Diencephalon (tissue), 1 donor: ENCODE results near the gene SELENOW. TPM values are rescaled to one million over a fixed set of nuclear protein-coding genes. Genes with fewer than 3 reads are reported as not detected.

Experiments used
- small RNA-seq: library from RNA; depleted of rRNA; stranded (forward); fragments of <200 nt; gene quantifications from one replicate; pipeline ENCODE3, GENCODE V24; 2014
- total RNA-seq: library from RNA; depleted of rRNA; stranded (reverse); fragments of >200 nt; gene quantifications from one replicate; pipeline ENCODE4 v1.2.3, GENCODE V29; 2014

The SELENOW gene
- total RNA-seq, result 370 TPM

DNA sequence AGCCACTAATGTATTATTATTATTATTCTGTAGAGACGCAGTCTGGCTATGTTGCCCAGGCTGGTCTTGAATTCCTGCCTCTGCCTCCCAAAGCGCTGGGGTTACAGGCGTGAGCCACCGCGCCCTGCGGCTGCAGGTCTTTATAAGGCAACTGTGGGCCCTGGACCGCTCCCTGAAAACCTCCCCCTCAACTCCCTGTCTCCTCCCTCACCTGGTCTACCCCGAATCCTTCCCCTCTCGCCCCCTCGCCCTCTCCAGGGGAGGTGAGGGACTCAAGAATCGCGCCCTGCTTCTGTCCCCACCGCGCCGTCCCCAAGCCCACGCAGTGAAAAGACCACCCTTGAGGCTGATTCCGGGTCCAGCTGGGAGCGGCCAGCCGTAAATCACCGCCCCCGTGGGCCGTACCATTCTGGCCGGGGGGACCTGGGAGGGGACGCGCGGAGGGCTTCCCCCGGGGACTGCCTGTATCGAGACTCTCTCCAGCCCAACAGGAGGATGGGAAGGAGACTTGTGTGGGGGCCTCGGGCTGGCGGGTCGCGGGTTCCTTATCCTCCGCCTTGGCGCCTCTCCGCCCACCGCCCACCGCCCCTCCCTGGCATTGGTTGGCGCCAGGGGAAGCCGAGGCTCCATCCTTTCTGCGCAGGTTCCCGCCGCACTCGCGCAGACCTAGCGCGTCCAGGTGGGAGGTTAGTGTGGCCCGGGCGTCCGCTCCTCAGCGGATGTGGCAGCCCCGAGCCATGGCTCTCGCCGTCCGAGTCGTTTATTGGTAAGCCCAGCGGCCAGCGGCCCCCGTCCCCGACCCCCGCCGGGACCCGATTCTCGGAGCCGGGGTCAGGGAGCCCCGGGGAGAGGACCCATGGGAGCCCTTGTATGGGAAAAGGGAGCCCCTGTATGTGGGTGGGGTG lies at the start of gene SELENOW:
TSS of gene SELENOW (plus strand) at position 655 of the 905 bp plus-strand sequence. CDS start at position 738, 83 bp downstream.

DNA sequence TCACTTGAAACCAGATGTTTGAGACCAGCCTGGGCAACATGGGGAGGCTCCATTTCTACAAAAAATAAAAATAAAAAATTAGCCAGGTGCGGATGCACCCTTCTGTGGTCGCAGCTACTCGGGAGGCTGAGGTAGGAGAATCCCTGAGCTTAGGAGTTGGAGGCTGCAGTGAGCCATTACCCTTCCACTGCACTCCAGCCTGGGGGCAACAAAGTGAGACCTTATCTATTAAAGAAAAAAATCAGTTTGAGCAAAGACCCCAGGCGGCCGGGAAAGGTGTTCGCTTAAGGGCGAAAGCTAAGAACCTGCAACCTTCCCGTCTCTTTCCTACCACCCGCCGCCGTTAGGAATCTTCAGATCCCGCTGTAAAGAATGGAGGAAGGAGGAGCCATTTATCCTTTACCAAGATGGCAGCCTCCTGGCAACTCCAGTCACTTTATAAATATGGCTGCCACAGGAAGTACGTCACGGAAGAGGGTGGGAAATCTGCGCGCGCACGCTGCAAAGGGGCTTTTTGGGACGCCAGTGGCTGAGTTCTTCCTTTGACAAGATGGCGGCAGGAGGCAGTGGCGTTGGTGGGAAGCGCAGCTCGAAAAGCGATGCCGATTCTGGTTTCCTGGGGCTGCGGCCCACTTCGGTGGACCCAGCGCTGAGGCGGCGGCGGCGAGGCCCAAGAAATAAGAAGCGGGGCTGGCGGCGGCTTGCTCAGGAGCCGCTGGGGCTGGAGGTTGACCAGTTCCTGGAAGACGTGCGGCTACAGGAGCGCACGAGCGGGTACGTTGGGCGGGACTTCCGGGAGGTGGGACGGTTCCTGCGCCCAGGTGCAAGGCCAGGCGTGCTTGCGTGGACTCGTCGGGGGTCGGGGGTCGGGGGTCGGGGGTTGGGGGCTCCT lies 33.2 kb upstream of the SELENOW start, which contains the start of gene NOP53:
TSS of gene NOP53 (plus strand) at position 537 of the 892 bp plus-strand sequence. CDS start at position 551, 14 bp downstream.

DNA sequence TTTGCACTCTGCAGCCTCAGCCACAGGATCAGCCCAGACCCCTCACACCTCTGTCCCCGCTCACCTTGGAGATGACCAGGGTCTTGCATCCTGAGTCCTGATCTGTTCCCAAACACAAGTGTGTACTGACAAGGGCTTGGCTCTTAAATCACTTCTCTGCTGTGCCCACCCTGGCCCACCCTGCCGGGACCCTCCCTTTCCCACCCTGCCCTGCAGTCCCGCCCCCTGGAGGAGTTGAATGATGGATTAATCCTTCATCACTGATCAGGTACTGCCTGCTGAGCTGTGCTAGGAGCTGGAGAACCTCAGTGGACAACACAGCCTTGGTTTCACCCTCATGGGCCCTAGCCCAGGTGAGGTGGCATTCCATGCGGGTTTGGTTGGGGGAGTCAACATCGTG lies 25.9 kb downstream of the SELENOW start, which contains the start of gene TPRX1:
TSS of gene TPRX1 (minus strand) at position 101 of the 400 bp plus-strand sequence. CDS start at position 89, 12 bp downstream.

DNA sequence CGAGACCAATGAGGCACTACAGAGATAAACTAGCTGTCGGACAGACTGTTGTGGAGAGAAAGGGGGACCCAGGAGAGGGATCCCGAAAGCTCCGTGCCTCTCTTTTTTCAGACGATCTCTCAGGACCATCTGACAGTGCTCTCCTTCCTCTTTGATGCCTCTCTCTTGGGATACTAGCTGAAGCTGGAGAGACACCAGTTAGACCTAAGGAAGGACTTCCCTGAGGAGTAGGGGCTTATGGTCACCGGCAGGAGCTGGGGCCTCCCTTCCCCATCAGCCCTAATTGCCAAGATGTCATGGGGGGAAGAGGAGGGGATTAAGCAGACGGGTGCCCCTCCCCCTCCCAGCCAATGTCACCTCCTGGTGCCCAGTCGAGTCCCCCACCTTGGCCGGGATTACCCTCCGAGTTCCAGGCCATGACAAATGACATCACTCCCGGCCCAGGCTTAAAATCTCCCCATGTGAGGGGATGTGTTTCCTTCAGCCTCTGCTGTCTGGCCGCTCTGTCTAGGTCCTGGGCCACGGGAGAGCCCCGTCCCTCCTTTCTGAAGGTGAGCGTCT lies 43.0 kb downstream of the SELENOW start, which contains the start of gene CRX:
TSS of gene CRX (plus strand) at position 478 of the 561 bp plus-strand sequence. CDS start 12,507 bp downstream, outside the sequence.

Small RNAs within 50 kb of the gene (small RNA-seq; reads per million reads assigned to genes)
- not detected for gene AC008745.1
- gene SNORD23, result not detected

Other genes starting within 250 kb of the SELENOW start
- 0.23 TPM for gene ZNF541, start 205.6 kb upstream of the SELENOW start, total RNA-seq
- gene BICRA, start 169.6 kb upstream of the SELENOW start, total RNA-seq, result 6.2 TPM
- gene EHD2, start 65.3 kb upstream of the SELENOW start, total RNA-seq, result 1.8 TPM
- 53.1 TPM for gene NOP53, start 33.2 kb upstream of the SELENOW start, total RNA-seq
- not detected for gene TPRX1, start 25.8 kb downstream of the SELENOW start, total RNA-seq
- gene CRX, start 43.2 kb downstream of the SELENOW start, total RNA-seq, result not detected
- not detected for gene TPRX2, start 80.5 kb downstream of the SELENOW start, total RNA-seq
- not detected for gene SULT2A1, start 107.6 kb downstream of the SELENOW start, total RNA-seq
- not detected for gene BSPH1, start 213.5 kb downstream of the SELENOW start, total RNA-seq
- not detected for gene ELSPBP1, start 215.9 kb downstream of the SELENOW start, total RNA-seq